HL-60/S4 treated with retinoic acid at 250 ng/mL for 4 days and 3 days (cell line): ENCODE data around the gene CD33.

Experiments
- in situ Hi-C: fragments of 300-500 bp; cut with MboI; formaldehyde crosslinking; loops from 2 replicates; pipeline ENCODE4 v1.7.0; 2022; ENCODE audit warnings: low sequenced_read_pairs

CD33 gene

GRCh38 chr19:51258165-51259160 is 33.6 kb downstream of the CD33 start:
- in situ Hi-C loops: no loop called here

- in situ Hi-C loops: no loop called here
These were observed 34.7 kb downstream of the CD33 start for GRCh38 chr19:51259348-51260245.

GRCh38 chr19:51263808-51264207 is 38.9 kb downstream of the CD33 start:
- in situ Hi-C loops: no loop called here

- in situ Hi-C loops: no loop called here
These were observed 46.2 kb downstream of the CD33 start for GRCh38 chr19:51271067-51271466.

GRCh38 chr19:51272183-51272810 is 47.4 kb downstream of the CD33 start:
- in situ Hi-C loops: no loop called here

- in situ Hi-C loops: no loop called here
These were observed 49.3 kb downstream of the CD33 start for GRCh38 chr19:51274049-51274770.

- in situ Hi-C loops: no loop called here
These were observed 52.2 kb downstream of the CD33 start for GRCh38 chr19:51277112-51277511.

- in situ Hi-C loops: no loop called here
These were observed 57.5 kb downstream of the CD33 start for GRCh38 chr19:51282335-51282734.

- in situ Hi-C loops: no loop called here
These were observed 60.8 kb downstream of the CD33 start for GRCh38 chr19:51285682-51286081.
